Mononuclear cell (primary cell): ENCODE data around the gene SUPT4H1. TPM values are rescaled to one million over a fixed set of nuclear protein-coding genes. Genes with fewer than 3 reads are reported as not detected.

Experiments
- H3K27me3 ChIP-seq: 2 replicates; pipeline ENCODE4 v1.6.0; 2011; ENCODE audit warnings: low read length, control low read depth; ENCODE audit not compliant: insufficient read depth
- H3K4me1 ChIP-seq: 2 replicates; pipeline ENCODE4 v1.5.1; 2011; ENCODE audit warnings: mild to moderate bottlenecking, low read length, control low read depth; ENCODE audit not compliant: insufficient read depth
- H3K4me3 ChIP-seq: 2 replicates; pipeline ENCODE4 v1.5.1; 2011; ENCODE audit warnings: mild to moderate bottlenecking, low read length, moderate library complexity
- H3K9me3 ChIP-seq: 2 replicates; pipeline ENCODE4 v1.5.1; 2011; ENCODE audit warnings: low read depth, mild to moderate bottlenecking, control low read depth, low read length
- total RNA-seq: library from RNA; depleted of rRNA; stranded (reverse); fragments of >200 nt; gene quantifications from one replicate; pipeline ENCODE4 v1.2.3, GENCODE V29; 2012

SUPT4H1 gene
- total RNA-seq, 1 donor = 65.3 TPM

GRCh38 chr17:58306131-58306951 lies 45.7 kb downstream of the SUPT4H1 start:
- Histone ChIP-seq H3K9me3 (no peaks in the 10 kb centered on the region), H3K4me3 (no peak overlapping the region), H3K27me3 (no peaks in the 10 kb centered on the region), H3K4me1 (peaks cover 48% of the 10 kb centered on the region)

GRCh38 chr17:58305626-58306025 lies 46.4 kb downstream of the SUPT4H1 start:
- H3K27me3 ChIP-seq = no peaks in the 10 kb centered on the region
- peaks cover 55% of the 10 kb centered on the region for H3K4me1 ChIP-seq
- no peak overlapping the region for H3K4me3 ChIP-seq
- no peaks in the 10 kb centered on the region for H3K9me3 ChIP-seq

GRCh38 chr17:58304750-58305486 lies 47.1 kb downstream of the SUPT4H1 start:
- no peaks in the 10 kb centered on the region for H3K27me3 ChIP-seq
- peaks cover 55% of the 10 kb centered on the region for H3K4me1 ChIP-seq
- H3K9me3 ChIP-seq = no peaks in the 10 kb centered on the region
- no peak overlapping the region for H3K4me3 ChIP-seq

- H3K4me1 ChIP-seq = peaks cover 49% of the 10 kb centered on the region
- H3K9me3 ChIP-seq = no peaks in the 10 kb centered on the region
- H3K27me3 ChIP-seq = no peaks in the 10 kb centered on the region
- no peak overlapping the region for H3K4me3 ChIP-seq
Observed at GRCh38 chr17:58303971-58304749, 47.8 kb downstream of the SUPT4H1 start.

GRCh38 chr17:58302919-58303585 lies 48.9 kb downstream of the SUPT4H1 start:
- Histone ChIP-seq H3K9me3 (no peaks in the 10 kb centered on the region), H3K27me3 (no peaks in the 10 kb centered on the region), H3K4me3 (no peak overlapping the region), H3K4me1 (peaks cover 40% of the 10 kb centered on the region)

- Histone ChIP-seq H3K9me3 (no peaks in the 10 kb centered on the region), H3K4me1 (peaks cover 40% of the 10 kb centered on the region), H3K4me3 (no peak overlapping the region), H3K27me3 (no peaks in the 10 kb centered on the region)
Observed at GRCh38 chr17:58302171-58302918, 49.7 kb downstream of the SUPT4H1 start.

GRCh38 chr17:58301504-58302150 lies 50.4 kb downstream of the SUPT4H1 start:
- no peaks in the 10 kb centered on the region for H3K9me3 ChIP-seq
- no peak overlapping the region for H3K4me3 ChIP-seq
- H3K27me3 ChIP-seq = no peaks in the 10 kb centered on the region
- peaks cover 40% of the 10 kb centered on the region for H3K4me1 ChIP-seq

- H3K4me3 ChIP-seq = no peak overlapping the region
- peaks cover 40% of the 10 kb centered on the region for H3K4me1 ChIP-seq
- H3K9me3 ChIP-seq = no peaks in the 10 kb centered on the region
- H3K27me3 ChIP-seq = no peaks in the 10 kb centered on the region
Observed at GRCh38 chr17:58300336-58300735, 51.7 kb downstream of the SUPT4H1 start.

Other genes with a start within 250 kb of the SUPT4H1 start
- 0.42 TPM for gene OR4D1, start 203.8 kb downstream of the SUPT4H1 start, total RNA-seq
- not detected for gene OR4D2, start 185.2 kb downstream of the SUPT4H1 start, total RNA-seq
- under 0.01 TPM for gene EPX, start 159.5 kb downstream of the SUPT4H1 start, total RNA-seq
- gene MKS1, start 132.9 kb downstream of the SUPT4H1 start, total RNA-seq = 1.2 TPM
- gene LPO, start 113.6 kb downstream of the SUPT4H1 start, total RNA-seq = not detected
- gene MPO, start 71.3 kb downstream of the SUPT4H1 start, total RNA-seq = 0.42 TPM
- gene TSPOAP1, start 23.4 kb downstream of the SUPT4H1 start, total RNA-seq = 22.4 TPM
- 0.42 TPM for gene RNF43, start 65.3 kb upstream of the SUPT4H1 start, total RNA-seq
- gene HSF5, start 136.2 kb upstream of the SUPT4H1 start, total RNA-seq = 1.7 TPM
- 18.2 TPM for gene MTMR4, start 162.4 kb upstream of the SUPT4H1 start, total RNA-seq